ENCODE data around the gene STRN4. TPM values are rescaled to one million over a fixed set of nuclear protein-coding genes. Genes with fewer than 3 reads are reported as not detected.

Gene STRN4
- total RNA-seq, 1 donor from 2014 or later = 124 TPM

DNA sequence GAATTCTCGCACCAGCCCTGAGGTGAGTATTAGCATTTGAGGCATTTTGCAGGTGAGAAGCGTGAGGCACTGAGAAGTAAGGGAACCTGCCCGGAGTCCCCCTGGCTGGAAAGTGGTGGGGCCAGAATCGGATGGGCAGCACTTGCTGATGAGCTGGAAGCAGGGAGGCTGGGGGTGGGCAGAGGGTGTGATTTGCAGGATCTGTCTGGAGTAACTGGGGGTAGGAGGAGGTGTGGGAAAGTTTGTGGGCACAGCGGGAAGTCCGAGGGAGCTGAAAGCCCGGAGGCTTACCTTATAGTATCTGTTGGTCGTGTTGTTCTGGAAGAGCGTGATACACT lies 49.4 kb downstream of the STRN4 start:
- peaks cover 7% of the 10 kb centered on the region for H3K9me3 Mint-ChIP-seq
- no peaks in the 10 kb centered on the region for H3K27me3 Mint-ChIP-seq (ENCODE audit: low read depth)
- no peak overlapping the region for H3K4me3 Mint-ChIP-seq
- peak overlapping the region; percentile 66 for H3K27ac Mint-ChIP-seq
- peaks cover 3% of the 10 kb centered on the region for H3K4me1 Mint-ChIP-seq
- DNase-seq (ENCODE audit: low spot score in 2 of 2, unreplicated experiment in 2 of 2) = no peak
- peaks cover 54% of the 10 kb centered on the region for H3K36me3 Mint-ChIP-seq
- TF ChIP-seq, protein P1, sequence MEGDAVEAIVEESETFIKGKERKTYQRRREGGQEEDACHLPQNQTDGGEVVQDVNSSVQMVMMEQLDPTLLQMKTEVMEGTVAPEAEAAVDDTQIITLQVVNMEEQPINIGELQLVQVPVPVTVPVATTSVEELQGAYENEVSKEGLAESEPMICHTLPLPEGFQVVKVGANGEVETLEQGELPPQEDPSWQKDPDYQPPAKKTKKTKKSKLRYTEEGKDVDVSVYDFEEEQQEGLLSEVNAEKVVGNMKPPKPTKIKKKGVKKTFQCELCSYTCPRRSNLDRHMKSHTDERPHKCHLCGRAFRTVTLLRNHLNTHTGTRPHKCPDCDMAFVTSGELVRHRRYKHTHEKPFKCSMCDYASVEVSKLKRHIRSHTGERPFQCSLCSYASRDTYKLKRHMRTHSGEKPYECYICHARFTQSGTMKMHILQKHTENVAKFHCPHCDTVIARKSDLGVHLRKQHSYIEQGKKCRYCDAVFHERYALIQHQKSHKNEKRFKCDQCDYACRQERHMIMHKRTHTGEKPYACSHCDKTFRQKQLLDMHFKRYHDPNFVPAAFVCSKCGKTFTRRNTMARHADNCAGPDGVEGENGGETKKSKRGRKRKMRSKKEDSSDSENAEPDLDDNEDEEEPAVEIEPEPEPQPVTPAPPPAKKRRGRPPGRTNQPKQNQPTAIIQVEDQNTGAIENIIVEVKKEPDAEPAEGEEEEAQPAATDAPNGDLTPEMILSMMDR (IDR thresholded peaks at IDR 0.05; ENCODE audit: unreplicated experiment) = no peak

DNA sequence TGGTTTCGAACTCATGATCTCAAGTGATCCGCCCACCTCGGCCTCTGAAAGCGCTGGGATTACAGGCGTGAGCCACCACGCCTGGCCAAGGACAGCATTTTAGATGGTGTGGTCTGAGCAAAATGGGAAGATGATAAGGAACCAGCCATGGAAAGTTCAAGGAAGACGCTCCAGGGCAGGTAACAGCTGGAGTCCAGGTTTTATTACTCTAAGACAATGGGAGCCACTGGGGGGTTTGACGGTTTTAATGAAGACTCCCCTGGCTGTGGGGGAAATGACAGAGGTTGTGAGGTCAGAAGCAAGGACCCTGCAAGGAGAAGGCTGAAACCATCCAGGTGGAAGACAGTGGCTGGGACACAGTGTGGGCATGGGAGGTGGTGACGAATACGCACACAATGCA lies 50.2 kb downstream of the STRN4 start:
- H3K27ac Mint-ChIP-seq = no peak overlapping the region
- H3K4me1 Mint-ChIP-seq = peaks cover 3% of the 10 kb centered on the region
- H3K4me3 Mint-ChIP-seq = no peak overlapping the region
- no peaks in the 10 kb centered on the region for H3K27me3 Mint-ChIP-seq (ENCODE audit: low read depth)
- peaks cover 7% of the 10 kb centered on the region for H3K9me3 Mint-ChIP-seq
- no peak for DNase-seq (ENCODE audit: low spot score in 2 of 2, unreplicated experiment in 2 of 2)
- TF ChIP-seq, protein P1 (IDR thresholded peaks at IDR 0.05; ENCODE audit: unreplicated experiment) = no peak
- peaks cover 56% of the 10 kb centered on the region for H3K36me3 Mint-ChIP-seq

DNA sequence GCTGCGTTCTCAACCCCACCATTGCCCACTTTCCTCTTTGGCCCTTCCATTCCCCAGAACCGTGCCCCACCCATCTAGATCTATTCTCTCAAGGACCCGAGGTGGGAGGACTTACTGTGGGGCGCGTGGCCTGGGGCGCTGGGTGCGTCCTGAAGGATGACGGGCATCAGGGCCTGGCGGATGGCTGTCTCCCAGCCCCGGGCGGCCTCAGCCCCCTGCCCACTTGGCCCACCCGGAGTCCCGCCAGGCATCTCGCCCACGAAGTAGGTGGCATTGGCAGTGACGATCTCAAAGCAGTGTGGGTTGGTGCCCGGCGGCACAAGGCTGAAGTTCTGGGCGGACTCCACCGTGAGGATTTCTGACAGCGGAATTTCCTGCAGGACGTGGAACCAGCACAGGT lies 52.5 kb downstream of the STRN4 start:
- peaks cover 3% of the 10 kb centered on the region for H3K4me1 Mint-ChIP-seq
- DNase-seq (ENCODE audit: low spot score in 2 of 2, unreplicated experiment in 2 of 2) = no peak
- no peaks in the 10 kb centered on the region for H3K27me3 Mint-ChIP-seq (ENCODE audit: low read depth)
- H3K9me3 Mint-ChIP-seq = peaks cover 7% of the 10 kb centered on the region
- no peak overlapping the region for H3K4me3 Mint-ChIP-seq
- no peak overlapping the region for H3K27ac Mint-ChIP-seq
- peaks cover 57% of the 10 kb centered on the region for H3K36me3 Mint-ChIP-seq
- TF ChIP-seq, protein P1 (IDR thresholded peaks at IDR 0.05; ENCODE audit: unreplicated experiment) = no peak

DNA sequence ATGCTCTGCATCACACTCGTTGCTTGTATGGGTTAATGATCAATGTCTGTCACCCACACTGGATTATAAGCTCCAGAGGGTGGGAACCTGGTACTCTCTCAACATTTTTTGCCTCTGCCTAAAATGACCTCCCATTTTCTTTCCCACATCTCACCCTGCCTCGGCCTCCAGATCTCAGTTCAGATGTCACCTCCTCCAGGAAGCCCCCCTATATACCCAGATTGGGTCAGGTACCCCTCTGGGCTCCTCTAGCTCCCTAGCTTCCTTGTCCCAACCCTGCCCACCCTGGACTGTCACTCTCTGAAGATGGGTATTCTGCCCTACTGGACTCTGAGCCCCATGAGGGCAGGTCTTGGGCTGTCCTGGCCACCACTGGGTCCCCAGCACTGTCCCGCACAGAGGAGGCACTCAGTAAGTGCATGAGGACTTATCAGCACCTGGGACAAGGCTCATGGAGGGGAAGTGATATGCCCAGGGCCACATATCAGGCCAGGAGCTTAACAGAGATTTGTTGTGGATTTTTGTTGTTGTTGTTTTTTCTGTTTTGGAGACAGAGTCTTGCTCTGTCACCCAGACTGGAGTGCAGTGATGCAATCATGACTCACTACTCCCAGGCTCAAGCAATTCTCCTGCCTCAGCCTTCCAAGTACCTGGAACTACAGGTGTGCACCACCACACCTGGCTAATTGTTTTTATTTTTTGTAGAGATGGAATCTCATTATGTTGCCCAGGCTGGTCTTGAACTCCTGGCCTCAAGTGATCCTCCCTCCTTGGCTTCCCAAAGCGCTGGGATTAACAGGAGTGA lies 53.1 kb downstream of the STRN4 start:
- Mint-ChIP-seq H3K4me1 (peaks cover 3% of the 10 kb centered on the region), H3K36me3 (peaks cover 57% of the 10 kb centered on the region)

DNA sequence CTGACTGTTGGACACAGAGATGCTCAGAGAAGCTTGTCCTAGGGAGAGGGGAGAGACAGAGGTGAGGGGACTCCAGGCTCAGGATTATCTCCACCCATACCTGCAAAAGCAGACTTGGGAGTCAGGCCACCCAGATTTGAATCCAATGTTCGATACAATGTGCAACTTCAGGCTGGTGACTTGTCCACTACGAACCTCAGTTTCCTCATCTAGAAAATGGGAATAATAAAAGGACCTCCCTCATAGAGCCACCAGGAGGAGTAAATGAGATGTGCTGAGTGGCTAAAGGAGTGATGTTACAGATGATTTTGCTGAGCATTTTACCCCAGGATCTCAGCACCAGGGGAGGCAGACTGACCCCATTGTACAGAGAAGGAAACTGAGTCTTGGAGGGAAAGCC lies 54.3 kb downstream of the STRN4 start:
- H3K36me3 Mint-ChIP-seq = peaks cover 66% of the 10 kb centered on the region
- no peak for DNase-seq (ENCODE audit: low spot score in 2 of 2, unreplicated experiment in 2 of 2)
- H3K27ac Mint-ChIP-seq = no peak overlapping the region
- peaks cover 7% of the 10 kb centered on the region for H3K9me3 Mint-ChIP-seq
- TF ChIP-seq, protein P1 (IDR thresholded peaks at IDR 0.05; ENCODE audit: unreplicated experiment) = no peak
- H3K27me3 Mint-ChIP-seq (ENCODE audit: low read depth) = no peaks in the 10 kb centered on the region
- H3K4me1 Mint-ChIP-seq = peaks cover under 1% of the 10 kb centered on the region
- H3K4me3 Mint-ChIP-seq = no peak overlapping the region

More for the DNA sequence above, 53.1 kb downstream of the STRN4 start:
- TF ChIP-seq, protein P1 (IDR thresholded peaks at IDR 0.05; ENCODE audit: unreplicated experiment) = no peak
- peaks cover 7% of the 10 kb centered on the region for H3K9me3 Mint-ChIP-seq
- no peak for DNase-seq (ENCODE audit: low spot score in 2 of 2, unreplicated experiment in 2 of 2)
- H3K27ac Mint-ChIP-seq = no peak overlapping the region
- no peak overlapping the region for H3K4me3 Mint-ChIP-seq
- no peaks in the 10 kb centered on the region for H3K27me3 Mint-ChIP-seq (ENCODE audit: low read depth)
